Lung (tissue), 12 donors: ENCODE data around the gene PLCXD3. TPM values are rescaled to one million over a fixed set of nuclear protein-coding genes. Genes with fewer than 3 reads are reported as not detected.

Experiments
- ATAC-seq: fragments of 200-7000 bp; cut with Tn5 transposase; one replicate; pipeline ENCODE4 v1.9.1; 2020; ENCODE audit warnings: moderate number of reproducible peaks; ENCODE audit not compliant: insufficient read depth, low FRiP score
- DNase-seq, 3 donors: peaks; one replicate each; pipeline ENCODE4 v3.0.0-alpha.2; 2013 to 2017
- H3K27ac ChIP-seq, 2 donors: one replicate each; pipeline ENCODE4 v1.5.1; 2013; ENCODE audit warnings: mild to moderate bottlenecking in 2 of 2, moderate library complexity in 2 of 2, control low read depth in 1 of 2, inconsistent platforms in 1 of 2, low read depth in 1 of 2, low read length in 1 of 2
- H3K27me3 ChIP-seq, 3 donors: one replicate each; pipeline ENCODE4 v1.5.1; 2013; ENCODE audit warnings: low read length in 2 of 3; ENCODE audit not compliant: control insufficient read depth in 3 of 3, insufficient read depth in 3 of 3
- H3K36me3 ChIP-seq, 4 donors: one replicate each; pipeline ENCODE4 v1.5.1; 2013; ENCODE audit warnings: low read length in 4 of 4, mild to moderate bottlenecking in 1 of 4, moderate library complexity in 1 of 4; ENCODE audit not compliant: control insufficient read depth in 4 of 4, insufficient read depth in 4 of 4
- H3K4me1 ChIP-seq, 5 donors: one replicate each; pipeline ENCODE4 v1.5.1; 2013; ENCODE audit warnings: low read length in 5 of 5, mild to moderate bottlenecking in 2 of 5, moderate library complexity in 1 of 5; ENCODE audit not compliant: control insufficient read depth in 5 of 5, insufficient read depth in 5 of 5
- H3K4me3 ChIP-seq: one replicate; pipeline ENCODE4 v1.5.1; 2013; ENCODE audit warnings: mild to moderate bottlenecking, control low read depth, moderate library complexity
- H3K9ac ChIP-seq, 2 donors: one replicate each; pipeline ENCODE4 v1.5.1; 2013; ENCODE audit warnings: low read length in 2 of 2, control low read depth in 1 of 2; ENCODE audit not compliant: insufficient read depth in 1 of 2
- H3K9me3 ChIP-seq, 4 donors: one replicate each; pipeline ENCODE4 v1.5.1; 2013; ENCODE audit warnings: low read length in 3 of 4, mild to moderate bottlenecking in 1 of 4, moderate library complexity in 1 of 4; ENCODE audit not compliant: control insufficient read depth in 4 of 4, insufficient read depth in 3 of 4
- CTCF ChIP-seq: IDR thresholded peaks from 2 replicates; pipeline ENCODE4 v1.5.1; 2012; ENCODE audit warnings: mild to moderate bottlenecking; ENCODE audit errors: control extremely low read depth, extremely low read depth
- WGBS, 2 donors: extraction: QIAGEN DNeasy Blood & Tissue Kit; methylation state at CpG; one replicate each; pipeline ENCODE4 v1.1.7; 2013; 5-methylcytosine and 5-hydroxymethylcytosine counted together
- polyA plus RNA-seq, 2 donors: library from polyadenylated mRNA; stranded (reverse); fragments of 200-250 nt; gene quantifications; one replicate each; pipeline ENCODE4 v1.2.1, GENCODE V29; 2013
- total RNA-seq, 2 donors: library from RNA; depleted of rRNA in 1 of 2; stranded (reverse); fragments of >200 nt in 1 of 2; gene quantifications; one replicate each; pipeline ENCODE4 v1.2.1, GENCODE V29; 2014 to 2021
- donor health status: control.
- donor health status: control.
- donor health status: Bipolar disorder and iron deficiency.
- donor health status: healthy.
- donor health status: DM: yes; HTN: yes; CAD: no.

PLCXD3 gene
- total and polyA plus RNA-seq, 4 donors: 0.38 to 2.1 (median 0.54) TPM

- H3K9me3 ChIP-seq: no peaks in the 10 kb centered on the region
- DNase-seq (no peak), ATAC-seq (no peak)
- no peaks in the 10 kb centered on the region for H3K36me3 ChIP-seq
- H3K27me3 ChIP-seq: no peaks in the 10 kb centered on the region
- H3K9ac ChIP-seq: no peak overlapping the region
- peaks cover 0 to 11% (median 0%) of the 10 kb centered on the region in 5 donors for H3K4me1 ChIP-seq
- 92 to 94% methylated on average over 1 of the region's 1 CpG for WGBS, 2 donors
- H3K27ac ChIP-seq: no peak overlapping the region
- TF ChIP-seq CTCF: no peak
- H3K4me3 ChIP-seq: no peak overlapping the region
These were observed 162.8 kb downstream of the PLCXD3 start for GRCh38 chr5:41347569-41347968.

GRCh38 chr5:41346609-41347008 is 163.8 kb downstream of the PLCXD3 start:
- H3K27ac ChIP-seq: no peak overlapping the region
- peak in 2 of 3 donors; percentile 13 to 24 for DNase-seq
- WGBS, 2 donors: 31 to 32% methylated on average over 5 of the region's 5 CpGs
- no peak for ATAC-seq
- H3K4me1 ChIP-seq: peaks cover 0 to 17% (median 0%) of the 10 kb centered on the region in 5 donors
- no peaks in the 10 kb centered on the region for H3K9me3 ChIP-seq
- no peaks in the 10 kb centered on the region for H3K27me3 ChIP-seq
- H3K36me3 ChIP-seq: no peaks in the 10 kb centered on the region
- H3K4me3 ChIP-seq: no peak overlapping the region
- no peak overlapping the region for H3K9ac ChIP-seq
- no peak for TF ChIP-seq CTCF

GRCh38 chr5:41345295-41345694 is 165.1 kb downstream of the PLCXD3 start:
- no peak for TF ChIP-seq CTCF
- Histone ChIP-seq H3K27ac (peak overlapping the region in 1 of 2 donors; percentile 45), H3K27me3 (no peaks in the 10 kb centered on the region), H3K36me3 (no peaks in the 10 kb centered on the region), H3K4me1 (peaks cover 0 to 20% (median 0%) of the 10 kb centered on the region in 5 donors), H3K9ac (no peak overlapping the region), H3K4me3 (no peak overlapping the region), H3K9me3 (no peaks in the 10 kb centered on the region)
- DNase-seq (no peak), ATAC-seq (no peak)
- WGBS, 2 donors: 41 to 61% methylated on average over 1 of the region's 1 CpG

- Histone ChIP-seq H3K27ac (no peak overlapping the region), H3K9ac (no peak overlapping the region), H3K27me3 (no peaks in the 10 kb centered on the region), H3K4me3 (no peak overlapping the region), H3K36me3 (no peaks in the 10 kb centered on the region), H3K9me3 (no peaks in the 10 kb centered on the region), H3K4me1 (peaks cover 0 to 30% (median 3%) of the 10 kb centered on the region in 5 donors)
- ATAC-seq (no peak), DNase-seq (no peak)
- 92 to 94% methylated on average over 1 of the region's 1 CpG for WGBS, 2 donors
- no peak for TF ChIP-seq CTCF
These were observed 171.1 kb downstream of the PLCXD3 start for GRCh38 chr5:41339339-41339738.
